Osteocyte (in vitro differentiated cells): ENCODE data around the gene TTLL12. TPM values are rescaled to one million over a fixed set of nuclear protein-coding genes. Genes with fewer than 3 reads are reported as not detected.

Experiments used
- DNase-seq: peaks from one replicate; pipeline ENCODE4 v3.0.0; 2021; ENCODE audit warnings: mixed read lengths; ENCODE audit not compliant: unreplicated experiment; ENCODE audit errors: extremely low spot score
- H3K27ac Mint-ChIP-seq: one replicate; pipeline ENCODE4 v1.8.0; 2021; ENCODE audit warnings: mild to moderate bottlenecking, mixed read lengths; ENCODE audit not compliant: unreplicated experiment
- H3K27me3 Mint-ChIP-seq: one replicate; pipeline ENCODE4 v1.8.0; 2021; ENCODE audit warnings: mixed read lengths; ENCODE audit not compliant: unreplicated experiment
- H3K36me3 Mint-ChIP-seq: one replicate; pipeline ENCODE4 v1.8.0; 2021; ENCODE audit warnings: mixed read lengths; ENCODE audit not compliant: unreplicated experiment
- H3K4me1 Mint-ChIP-seq: one replicate; pipeline ENCODE4 v1.8.0; 2021; ENCODE audit warnings: mixed read lengths; ENCODE audit not compliant: unreplicated experiment
- H3K4me3 Mint-ChIP-seq: one replicate; pipeline ENCODE4 v1.8.0; 2021; ENCODE audit warnings: mild to moderate bottlenecking, moderate library complexity, mixed read lengths; ENCODE audit not compliant: unreplicated experiment
- H3K9me3 Mint-ChIP-seq: one replicate; pipeline ENCODE4 v1.8.0; 2021; ENCODE audit warnings: mixed read lengths; ENCODE audit not compliant: unreplicated experiment
- total RNA-seq: library from RNA; stranded (reverse); gene quantifications from 2 replicates; pipeline ENCODE4 v1.2.1, GENCODE V29; 2021
- TF ChIP-seq, protein P1 (sequence below): fragments of 200-600 bp; sonication (generic); IDR thresholded peaks from 2 replicates; pipeline ENCODE4 v1.5.0; 2021; ENCODE audit warnings: antibody characterized with exemption, mild to moderate bottlenecking, moderate library complexity

TTLL12 gene
- total RNA-seq, 1 donor from 2014 or later, result 35.6 TPM

DNA sequence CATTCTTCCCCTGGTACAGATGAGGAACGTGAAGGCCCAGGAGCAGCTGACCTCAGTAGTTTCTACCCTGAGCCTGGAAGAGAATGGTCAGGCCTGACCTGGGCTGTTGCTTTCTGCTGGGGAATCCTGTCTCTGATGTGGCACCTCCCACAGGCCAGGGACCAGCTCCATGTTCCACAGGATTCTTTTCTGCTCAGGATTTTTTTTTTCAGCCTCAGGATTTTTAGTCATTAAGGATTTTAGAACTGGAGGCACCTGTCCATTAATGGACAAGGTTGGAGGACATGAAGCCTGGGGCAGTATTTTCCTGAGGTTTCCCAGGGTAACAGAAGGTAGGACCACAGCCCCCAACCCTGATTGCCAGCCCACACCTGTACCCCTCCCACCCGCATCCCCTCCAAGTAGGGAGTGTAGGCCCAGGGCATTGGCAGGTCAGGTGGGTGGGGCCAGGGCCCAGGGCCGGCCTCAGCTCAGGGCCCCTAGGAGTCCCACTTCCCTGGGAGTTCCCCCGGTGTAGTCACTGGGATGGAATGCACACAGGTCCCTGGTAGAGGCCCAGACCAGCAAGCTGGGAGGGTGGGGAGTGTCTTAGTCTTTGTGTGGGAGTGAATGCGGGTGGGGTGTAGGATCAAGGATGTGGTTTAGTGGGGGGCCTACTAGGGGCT is 60.3 kb downstream of the TTLL12 start:
- DNase-seq, result no peak
- Mint-ChIP-seq H3K27ac (no peak overlapping the region), H3K9me3 (no peaks in the 10 kb centered on the region), H3K4me1 (peaks cover 11% of the 10 kb centered on the region), H3K27me3 (no peaks in the 10 kb centered on the region), H3K36me3 (no peaks in the 10 kb centered on the region), H3K4me3 (no peak overlapping the region)
- TF ChIP-seq, protein P1, sequence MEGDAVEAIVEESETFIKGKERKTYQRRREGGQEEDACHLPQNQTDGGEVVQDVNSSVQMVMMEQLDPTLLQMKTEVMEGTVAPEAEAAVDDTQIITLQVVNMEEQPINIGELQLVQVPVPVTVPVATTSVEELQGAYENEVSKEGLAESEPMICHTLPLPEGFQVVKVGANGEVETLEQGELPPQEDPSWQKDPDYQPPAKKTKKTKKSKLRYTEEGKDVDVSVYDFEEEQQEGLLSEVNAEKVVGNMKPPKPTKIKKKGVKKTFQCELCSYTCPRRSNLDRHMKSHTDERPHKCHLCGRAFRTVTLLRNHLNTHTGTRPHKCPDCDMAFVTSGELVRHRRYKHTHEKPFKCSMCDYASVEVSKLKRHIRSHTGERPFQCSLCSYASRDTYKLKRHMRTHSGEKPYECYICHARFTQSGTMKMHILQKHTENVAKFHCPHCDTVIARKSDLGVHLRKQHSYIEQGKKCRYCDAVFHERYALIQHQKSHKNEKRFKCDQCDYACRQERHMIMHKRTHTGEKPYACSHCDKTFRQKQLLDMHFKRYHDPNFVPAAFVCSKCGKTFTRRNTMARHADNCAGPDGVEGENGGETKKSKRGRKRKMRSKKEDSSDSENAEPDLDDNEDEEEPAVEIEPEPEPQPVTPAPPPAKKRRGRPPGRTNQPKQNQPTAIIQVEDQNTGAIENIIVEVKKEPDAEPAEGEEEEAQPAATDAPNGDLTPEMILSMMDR, result no peak

DNA sequence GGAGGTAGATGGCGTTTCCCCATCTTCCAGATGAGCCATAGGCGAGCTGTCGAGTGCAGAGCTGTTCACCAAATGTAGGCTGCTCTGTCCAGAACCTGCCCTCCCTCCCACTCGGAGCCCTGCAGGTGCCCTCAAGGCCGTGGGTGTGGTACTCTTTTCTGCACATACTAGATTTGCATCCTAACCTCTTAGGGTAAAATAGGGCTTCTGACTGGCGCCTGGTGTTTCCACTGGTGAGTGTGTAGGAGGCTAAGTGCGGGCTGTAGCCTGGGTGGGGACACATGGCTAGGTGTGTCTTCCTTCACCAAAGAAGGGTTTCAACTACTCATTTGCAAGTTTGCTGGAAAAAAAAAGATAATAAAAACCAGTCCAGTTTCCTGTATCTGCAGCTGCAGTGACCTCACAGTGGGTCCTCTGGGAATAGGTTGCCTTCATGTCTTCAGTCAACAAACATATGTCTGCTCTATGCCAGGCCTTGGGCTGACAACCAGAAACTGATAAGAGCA is 67.9 kb downstream of the TTLL12 start:
- H3K4me1 Mint-ChIP-seq, result peaks cover 14% of the 10 kb centered on the region
- TF ChIP-seq, protein P1, result no peak
- no peak overlapping the region for H3K27ac Mint-ChIP-seq
- no peaks in the 10 kb centered on the region for H3K9me3 Mint-ChIP-seq
- H3K27me3 Mint-ChIP-seq, result peaks cover 8% of the 10 kb centered on the region
- DNase-seq, result no peak
- H3K36me3 Mint-ChIP-seq, result no peaks in the 10 kb centered on the region
- no peak overlapping the region for H3K4me3 Mint-ChIP-seq

DNA sequence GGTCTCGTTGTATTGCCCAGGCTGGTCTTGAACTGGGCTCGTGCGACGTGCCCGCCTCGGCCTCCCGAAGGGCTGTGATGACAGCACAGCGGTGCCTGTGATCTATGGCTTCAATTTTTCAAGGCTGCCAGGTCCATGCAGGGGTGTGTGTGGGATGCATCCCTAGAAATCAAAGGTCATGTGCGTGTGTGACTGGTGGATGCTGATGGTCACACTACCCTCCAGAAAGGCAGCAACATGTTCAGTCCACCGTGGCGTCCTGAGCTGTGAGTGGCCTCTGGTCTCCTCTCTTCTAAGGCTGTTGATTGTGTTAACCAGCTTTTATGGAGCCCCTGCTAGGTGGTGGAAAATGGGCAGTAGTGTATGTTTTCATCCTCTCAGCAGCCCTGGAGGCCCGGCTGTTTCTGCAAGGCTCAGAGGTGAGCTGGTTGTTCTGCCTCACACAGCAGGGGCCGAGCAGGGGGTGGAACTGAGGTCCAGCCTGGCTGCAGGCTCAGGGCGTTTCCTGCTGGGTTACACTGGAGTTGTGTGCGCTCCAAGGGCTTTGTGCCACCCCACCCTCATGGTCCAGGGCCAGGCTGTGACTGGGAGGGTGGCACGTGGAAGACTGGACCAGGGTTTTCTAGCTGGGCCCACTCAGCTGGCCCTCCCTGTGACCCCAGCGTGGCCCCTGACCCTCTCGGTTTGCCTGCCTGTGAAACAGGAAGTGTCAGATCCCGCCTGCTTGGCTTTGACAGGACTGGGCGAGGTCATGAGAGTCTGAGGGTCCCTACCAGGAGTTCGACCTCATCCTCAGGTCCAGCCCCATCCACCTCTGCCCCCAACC is 68.7 kb downstream of the TTLL12 start:
- Mint-ChIP-seq H3K4me1 (peaks cover 14% of the 10 kb centered on the region), H3K36me3 (no peaks in the 10 kb centered on the region), H3K4me3 (no peak overlapping the region), H3K9me3 (no peaks in the 10 kb centered on the region), H3K27ac (no peak overlapping the region), H3K27me3 (peaks cover 16% of the 10 kb centered on the region)
- no peak for DNase-seq
- TF ChIP-seq, protein P1, result no peak

DNA sequence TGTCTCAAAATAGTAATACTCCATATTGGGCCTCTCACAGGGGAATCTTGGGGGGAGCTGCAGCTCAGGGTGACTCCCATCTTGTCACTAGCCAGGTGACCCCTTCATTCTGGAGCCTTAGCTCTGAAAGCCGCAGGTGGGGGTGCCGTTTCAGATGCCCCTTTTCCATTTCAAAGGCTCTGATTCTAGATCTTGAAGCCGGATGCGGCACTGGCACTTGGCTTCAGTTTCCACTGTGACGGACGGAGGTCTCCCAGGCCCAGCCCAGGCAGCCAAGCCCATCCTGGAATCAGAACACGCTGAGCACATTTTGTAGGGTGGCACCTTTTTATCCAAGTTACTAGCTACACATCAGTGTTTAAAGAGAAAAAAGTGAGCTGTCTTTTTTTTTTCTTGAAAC is 70.0 kb downstream of the TTLL12 start:
- Mint-ChIP-seq H3K36me3 (no peaks in the 10 kb centered on the region), H3K4me1 (peaks cover 14% of the 10 kb centered on the region), H3K9me3 (no peaks in the 10 kb centered on the region), H3K27me3 (peaks cover 23% of the 10 kb centered on the region), H3K27ac (no peak overlapping the region), H3K4me3 (no peak overlapping the region)
- DNase-seq, result no peak
- TF ChIP-seq, protein P1, result no peak

Other genes with a start within 250 kb of the TTLL12 start
- 51.0 and 51.7 TPM in 2 replicates for gene PACSIN2, start 172.0 kb downstream of the TTLL12 start, total RNA-seq
- 16.5 and 21.5 TPM in 2 replicates for gene TTLL1, start 97.7 kb downstream of the TTLL12 start, total RNA-seq
- not detected in 2 replicates for gene BIK, start 76.4 kb downstream of the TTLL12 start, total RNA-seq
- gene MCAT, start 43.7 kb downstream of the TTLL12 start, total RNA-seq, result 16.5 and 16.6 TPM in 2 replicates
- gene TSPO, start 35.6 kb downstream of the TTLL12 start, total RNA-seq, result 70.6 and 73.3 TPM in 2 replicates
- gene SCUBE1, start 156.2 kb upstream of the TTLL12 start, total RNA-seq, result 0.68 and 0.91 TPM in 2 replicates
- gene MPPED1, start 224.9 kb upstream of the TTLL12 start, total RNA-seq, result not detected in 2 replicates